Measurements from ENCODE around the gene NARS2.
"Not testable (repeated sequence)": the region's sequence is repeated elsewhere in the genome, so short reads cannot be mapped to it uniquely, and the experiment has no call there.

The NARS2 gene

DNA sequence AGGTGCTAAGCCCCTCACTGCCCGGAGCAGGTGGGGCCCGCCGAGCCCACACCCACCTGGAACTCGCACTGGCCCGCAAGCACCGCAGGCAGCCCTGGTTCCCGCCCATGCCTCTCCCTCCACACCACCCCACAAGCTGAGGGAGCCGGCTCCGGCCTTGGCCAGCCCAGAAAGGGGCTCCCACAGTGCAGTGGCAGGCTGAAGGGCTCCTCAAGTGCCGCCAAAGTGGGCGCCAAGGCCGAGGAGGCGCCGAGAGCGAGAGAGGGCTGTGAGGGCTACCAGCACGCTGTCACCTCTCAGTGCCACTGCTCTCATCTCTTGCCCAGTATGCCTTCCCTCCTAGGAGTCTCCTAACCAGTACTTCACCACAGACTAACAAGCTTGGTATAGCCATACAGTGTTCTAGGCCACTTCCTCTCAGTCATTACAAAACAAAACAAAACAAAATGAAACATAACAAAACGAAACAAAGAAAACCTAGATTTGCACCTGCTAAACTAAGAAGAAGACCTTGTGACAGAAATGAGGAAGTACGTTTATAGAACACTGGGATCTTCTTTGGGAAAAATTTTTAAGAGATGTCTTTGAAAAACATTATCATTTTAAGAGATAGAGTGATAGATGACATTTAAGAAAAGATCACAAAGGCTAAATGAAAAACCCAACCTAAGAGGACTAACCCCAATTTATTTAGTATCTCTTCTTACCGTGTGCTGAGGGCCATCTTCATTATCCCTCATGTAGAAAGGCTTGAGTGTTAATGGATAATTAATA, 109.3 kb downstream of the NARS2 start:
- TF ChIP-seq, protein P1, sequence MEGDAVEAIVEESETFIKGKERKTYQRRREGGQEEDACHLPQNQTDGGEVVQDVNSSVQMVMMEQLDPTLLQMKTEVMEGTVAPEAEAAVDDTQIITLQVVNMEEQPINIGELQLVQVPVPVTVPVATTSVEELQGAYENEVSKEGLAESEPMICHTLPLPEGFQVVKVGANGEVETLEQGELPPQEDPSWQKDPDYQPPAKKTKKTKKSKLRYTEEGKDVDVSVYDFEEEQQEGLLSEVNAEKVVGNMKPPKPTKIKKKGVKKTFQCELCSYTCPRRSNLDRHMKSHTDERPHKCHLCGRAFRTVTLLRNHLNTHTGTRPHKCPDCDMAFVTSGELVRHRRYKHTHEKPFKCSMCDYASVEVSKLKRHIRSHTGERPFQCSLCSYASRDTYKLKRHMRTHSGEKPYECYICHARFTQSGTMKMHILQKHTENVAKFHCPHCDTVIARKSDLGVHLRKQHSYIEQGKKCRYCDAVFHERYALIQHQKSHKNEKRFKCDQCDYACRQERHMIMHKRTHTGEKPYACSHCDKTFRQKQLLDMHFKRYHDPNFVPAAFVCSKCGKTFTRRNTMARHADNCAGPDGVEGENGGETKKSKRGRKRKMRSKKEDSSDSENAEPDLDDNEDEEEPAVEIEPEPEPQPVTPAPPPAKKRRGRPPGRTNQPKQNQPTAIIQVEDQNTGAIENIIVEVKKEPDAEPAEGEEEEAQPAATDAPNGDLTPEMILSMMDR (IDR thresholded peaks at IDR 0.05; ENCODE audit: low read depth, low read length) = no peak
- no peak for DNase-seq (ENCODE audit: extremely low read depth, low read depth)

DNA sequence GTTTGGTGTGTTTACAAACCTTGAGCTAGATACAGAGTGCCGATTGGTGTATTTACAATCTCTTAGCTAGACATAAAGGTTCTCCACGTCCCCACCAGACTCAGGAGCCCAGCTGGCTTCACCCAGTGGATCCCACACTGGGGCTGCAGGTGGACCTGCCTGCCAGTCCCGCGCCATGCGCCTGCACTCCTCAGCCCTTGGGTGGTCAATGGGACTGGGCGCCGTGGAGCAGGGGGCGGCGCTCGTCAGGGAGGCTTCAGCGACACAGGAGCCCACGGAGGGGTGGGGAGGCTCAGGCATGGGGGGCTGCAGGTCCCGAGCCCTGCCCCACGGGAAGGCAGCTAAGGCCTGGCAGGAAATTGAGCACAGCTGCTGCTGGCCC, 109.9 kb downstream of the NARS2 start:
- DNase-seq (ENCODE audit: extremely low read depth, low read depth) = not testable (repeated sequence)

DNA sequence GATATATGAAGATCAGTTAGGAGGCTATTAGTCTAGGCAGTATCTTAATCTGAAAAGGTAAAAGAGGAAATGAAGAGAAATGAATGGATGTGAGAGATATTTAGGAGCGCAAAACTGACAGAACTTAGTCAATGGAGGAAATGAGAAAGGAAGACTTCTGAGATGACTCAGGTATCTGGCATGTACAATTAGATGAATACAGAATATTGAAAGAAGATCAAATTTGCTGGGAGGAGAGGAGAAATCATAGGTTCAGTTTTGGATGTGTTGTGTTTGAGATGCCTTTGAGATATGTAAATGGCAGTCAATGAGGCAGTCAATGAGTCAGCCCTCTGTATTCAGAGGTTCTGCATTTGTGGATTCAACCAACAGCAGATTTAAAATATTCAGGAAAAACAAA, 114.2 kb downstream of the NARS2 start:
- no peak for DNase-seq (ENCODE audit: extremely low read depth, low read depth)
- TF ChIP-seq, protein P1 (IDR thresholded peaks at IDR 0.05; ENCODE audit: low read depth, low read length) = no peak

DNA sequence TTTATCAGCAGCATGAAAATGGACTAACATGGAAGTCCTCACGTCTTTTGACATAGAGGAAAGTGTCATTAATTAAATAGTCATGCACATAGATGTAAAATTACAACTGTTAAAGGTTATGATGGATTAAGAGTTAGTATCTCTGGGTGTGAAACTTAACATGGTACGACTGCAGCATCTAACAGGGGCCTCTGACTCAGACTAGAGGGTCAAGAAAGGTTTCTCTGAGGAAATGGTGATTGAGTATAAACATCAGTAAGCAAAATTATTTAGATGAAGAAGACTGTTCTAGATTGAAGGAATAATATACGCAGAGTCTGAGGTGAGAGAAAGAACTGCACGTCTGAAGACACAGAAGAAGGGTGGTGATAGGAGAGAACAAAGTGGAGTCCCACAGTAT, 114.9 kb downstream of the NARS2 start:
- TF ChIP-seq, protein P1 (IDR thresholded peaks at IDR 0.05; ENCODE audit: low read depth, low read length) = no peak
- DNase-seq (ENCODE audit: extremely low read depth, low read depth) = no peak

DNA sequence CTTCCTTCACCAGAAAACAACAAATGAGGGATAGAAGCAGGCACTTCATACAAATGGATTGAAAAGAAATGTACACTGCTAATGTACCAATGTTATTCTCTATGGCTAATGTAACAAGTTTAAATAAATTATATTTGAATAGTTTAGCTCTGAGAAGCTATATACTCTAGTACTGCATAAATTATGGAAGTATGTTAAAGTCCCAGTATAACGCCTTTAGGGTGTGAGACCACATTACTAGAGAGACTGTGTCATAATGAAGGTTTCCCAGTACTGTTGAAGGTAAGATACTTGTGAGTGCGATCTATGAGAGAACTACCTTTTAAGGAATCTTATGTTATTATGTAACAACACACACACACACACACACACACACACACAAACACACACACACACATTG, 117.2 kb downstream of the NARS2 start:
- TF ChIP-seq, protein P1 (IDR thresholded peaks at IDR 0.05; ENCODE audit: low read depth, low read length) = no peak
- no peak for DNase-seq (ENCODE audit: extremely low read depth, low read depth)

DNA sequence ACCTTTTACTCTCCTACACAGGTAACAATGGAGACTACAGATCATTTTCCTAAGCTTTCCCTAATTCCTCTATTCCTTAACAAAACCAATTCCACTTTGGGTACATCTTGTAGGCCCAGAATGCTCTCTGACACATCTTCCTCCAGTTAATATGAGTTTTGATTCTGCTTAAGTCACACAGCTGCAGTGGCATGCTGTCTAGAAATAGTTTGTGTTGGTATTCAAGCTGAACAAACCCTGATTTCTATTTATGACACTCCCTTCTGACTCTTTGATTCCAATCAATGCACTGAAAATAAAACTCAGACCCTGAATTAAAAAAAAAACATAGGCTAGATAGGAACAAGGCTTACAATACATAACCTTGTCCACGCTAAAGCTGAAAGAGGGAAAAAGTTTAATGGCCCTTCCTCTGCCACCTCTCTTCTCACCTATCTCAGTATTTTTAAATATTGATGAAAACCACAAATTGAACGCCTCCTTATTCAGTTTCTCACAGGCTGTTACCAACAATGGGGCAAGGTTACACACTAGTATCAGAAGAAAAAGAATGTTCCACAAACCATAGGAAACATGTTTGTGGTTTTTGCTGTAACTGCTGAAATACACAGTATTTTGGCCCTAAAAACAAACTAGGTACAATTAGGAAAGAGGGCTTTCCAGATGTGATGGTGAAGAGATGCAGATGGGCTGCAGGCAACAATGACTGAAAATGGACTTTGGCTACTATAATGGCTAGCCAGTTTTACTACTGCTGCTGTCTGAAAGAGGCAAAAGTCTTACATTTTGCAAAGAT, 121.3 kb downstream of the NARS2 start:
- DNase-seq (ENCODE audit: extremely low read depth, low read depth) = no peak
- TF ChIP-seq, protein P1 (IDR thresholded peaks at IDR 0.05; ENCODE audit: low read depth, low read length) = no peak

DNA sequence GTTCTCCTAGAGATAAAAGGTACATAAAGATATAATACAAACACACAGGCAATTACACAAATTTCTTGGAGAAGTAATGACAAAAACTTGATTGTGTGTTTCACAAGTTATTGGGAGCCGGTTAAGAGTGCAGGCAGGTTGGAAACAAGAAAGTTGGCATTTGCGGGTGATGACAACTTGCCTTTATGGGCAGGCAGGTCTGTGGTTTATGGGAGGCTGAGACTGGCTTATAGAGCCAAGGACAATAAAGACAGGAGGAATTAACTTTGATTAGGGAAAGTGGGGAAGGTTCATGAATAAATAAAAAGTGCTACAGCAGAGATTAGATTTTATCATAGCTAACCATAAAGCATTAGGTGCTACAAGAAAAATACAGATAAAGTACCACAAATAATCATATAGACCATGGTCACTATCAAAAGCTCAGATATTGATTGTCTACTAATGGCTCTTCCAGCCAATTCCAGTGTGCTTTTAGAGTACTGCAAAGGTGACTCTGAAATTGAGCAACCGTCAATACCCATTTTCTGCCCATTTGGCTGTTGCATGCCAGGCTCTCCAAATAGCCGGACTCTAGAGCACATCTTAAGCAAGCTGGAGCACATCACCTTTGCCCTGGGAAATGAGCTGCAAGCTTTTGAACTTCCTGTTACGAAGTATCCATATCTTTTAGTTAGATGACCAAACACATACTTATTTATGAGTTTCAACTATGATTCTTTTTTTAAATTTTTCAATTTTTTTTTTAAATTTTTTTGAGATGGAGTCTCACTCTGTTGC, 123.1 kb downstream of the NARS2 start:
- TF ChIP-seq, protein P1 (IDR thresholded peaks at IDR 0.05; ENCODE audit: low read depth, low read length) = no peak
- DNase-seq (ENCODE audit: extremely low read depth, low read depth) = no peak

All from AG09319 (cell line).